SH-SY5Y (cell line): ENCODE results near the gene CROCC2.

Source experiments
- GATA2 ChIP-seq: IDR thresholded peaks from 2 replicates; pipeline ENCODE4 v1.6.1; 2011; ENCODE audit warnings: mild to moderate bottlenecking, low read depth, low read length
- GATA3 ChIP-seq: IDR thresholded peaks from 2 replicates; pipeline ENCODE4 v1.6.1; 2011; ENCODE audit warnings: low read depth, mild to moderate bottlenecking, low read length, moderate library complexity

The CROCC2 gene

DNA sequence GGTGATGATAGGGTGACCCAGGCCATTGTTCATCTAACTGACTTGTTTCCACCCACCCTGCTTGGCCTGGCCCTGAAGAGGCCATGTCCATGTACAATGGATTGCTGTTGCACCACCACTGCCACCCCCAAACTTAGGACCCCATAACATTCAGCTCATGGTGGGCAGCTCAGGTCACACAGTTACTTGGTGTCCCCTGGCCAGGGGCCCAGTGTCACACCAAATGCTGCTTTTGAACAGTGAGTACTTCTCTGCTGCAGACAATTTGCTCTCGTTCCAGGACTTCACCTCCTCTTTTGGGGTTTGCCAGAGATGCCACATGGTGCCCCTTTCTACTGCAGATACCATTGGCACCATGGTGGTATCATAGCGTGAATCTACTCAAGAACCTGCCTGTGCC lies 21.9 kb upstream of the CROCC2 start:
- TF ChIP-seq GATA2 = no peak
- no peak for TF ChIP-seq GATA3

DNA sequence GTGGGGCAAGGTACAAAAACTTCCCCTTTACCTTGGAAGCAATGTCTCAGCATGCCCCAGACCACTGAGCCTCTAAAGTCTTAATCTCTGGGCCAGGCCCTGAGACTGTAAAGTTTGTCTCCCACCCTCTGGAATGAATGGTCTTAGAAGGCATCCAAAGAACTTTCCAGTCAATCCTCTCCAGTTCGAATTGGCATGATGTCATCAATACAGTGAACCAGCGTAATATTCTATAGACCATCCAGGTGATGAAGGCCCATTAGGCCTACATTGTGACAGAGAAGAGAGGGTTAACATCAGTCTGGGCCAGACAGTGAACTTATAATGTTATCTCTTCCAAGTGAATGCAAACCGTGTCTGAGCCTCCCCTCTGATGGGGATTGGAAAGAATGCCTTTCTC lies 21.4 kb upstream of the CROCC2 start:
- no peak for TF ChIP-seq GATA2

DNA sequence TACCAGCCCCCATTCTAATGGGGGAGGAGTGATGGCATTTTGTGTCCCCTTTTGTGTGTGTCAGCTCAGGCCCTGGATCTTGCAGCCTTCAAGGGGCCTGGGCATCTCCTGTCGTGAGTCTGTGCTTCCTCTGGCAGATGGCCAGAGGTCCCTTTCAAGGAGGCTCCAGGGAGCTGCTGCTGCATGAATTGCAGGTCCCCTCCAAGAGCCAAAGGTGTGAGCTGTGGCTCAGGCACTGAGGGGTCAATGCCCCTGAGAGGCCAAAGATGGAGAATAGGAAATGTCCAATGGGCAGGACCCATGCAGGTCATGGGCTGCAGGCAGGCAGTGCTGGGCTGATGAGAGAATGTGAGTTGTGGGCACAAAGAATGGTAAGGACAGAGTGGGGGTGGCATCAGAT lies 20.6 kb upstream of the CROCC2 start:
- TF ChIP-seq GATA3 = no peak
- TF ChIP-seq GATA2 = no peak

GRCh38 chr2:240886023-240886565 lies 20.0 kb upstream of the CROCC2 start:
- TF ChIP-seq GATA3 (no peak), GATA2 (no peak)

- TF ChIP-seq GATA2 = no peak
- no peak for TF ChIP-seq GATA3
These were observed 19.2 kb upstream of the CROCC2 start for GRCh38 chr2:240886678-240887609.

DNA sequence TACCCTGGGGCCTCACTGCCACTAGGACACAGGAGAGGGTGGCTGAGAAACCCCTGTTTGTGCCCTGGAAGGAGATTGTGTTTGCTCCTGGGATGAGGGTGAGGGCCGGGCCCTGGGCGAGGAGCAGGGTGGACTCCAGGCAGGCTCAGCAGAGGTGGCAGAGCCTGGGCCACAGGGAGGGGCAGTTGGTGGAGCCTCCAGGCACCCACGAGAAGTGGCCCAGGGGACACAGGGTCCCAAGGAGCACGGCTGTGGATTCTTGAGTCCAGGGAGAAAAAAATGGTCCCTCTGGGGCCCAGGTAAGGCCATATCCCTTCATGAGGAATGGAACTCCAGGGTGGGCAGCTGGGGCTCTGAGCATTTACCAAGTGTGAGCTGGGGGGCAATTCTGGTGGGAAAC lies 18.5 kb upstream of the CROCC2 start:
- TF ChIP-seq GATA2 (no peak), GATA3 (no peak)

GRCh38 chr2:240888130-240888889 lies 17.8 kb upstream of the CROCC2 start:
- TF ChIP-seq GATA2 (no peak), GATA3 (no peak)

GRCh38 chr2:240888890-240889573 lies 17.1 kb upstream of the CROCC2 start:
- TF ChIP-seq GATA3 (no peak), GATA2 (no peak)

DNA sequence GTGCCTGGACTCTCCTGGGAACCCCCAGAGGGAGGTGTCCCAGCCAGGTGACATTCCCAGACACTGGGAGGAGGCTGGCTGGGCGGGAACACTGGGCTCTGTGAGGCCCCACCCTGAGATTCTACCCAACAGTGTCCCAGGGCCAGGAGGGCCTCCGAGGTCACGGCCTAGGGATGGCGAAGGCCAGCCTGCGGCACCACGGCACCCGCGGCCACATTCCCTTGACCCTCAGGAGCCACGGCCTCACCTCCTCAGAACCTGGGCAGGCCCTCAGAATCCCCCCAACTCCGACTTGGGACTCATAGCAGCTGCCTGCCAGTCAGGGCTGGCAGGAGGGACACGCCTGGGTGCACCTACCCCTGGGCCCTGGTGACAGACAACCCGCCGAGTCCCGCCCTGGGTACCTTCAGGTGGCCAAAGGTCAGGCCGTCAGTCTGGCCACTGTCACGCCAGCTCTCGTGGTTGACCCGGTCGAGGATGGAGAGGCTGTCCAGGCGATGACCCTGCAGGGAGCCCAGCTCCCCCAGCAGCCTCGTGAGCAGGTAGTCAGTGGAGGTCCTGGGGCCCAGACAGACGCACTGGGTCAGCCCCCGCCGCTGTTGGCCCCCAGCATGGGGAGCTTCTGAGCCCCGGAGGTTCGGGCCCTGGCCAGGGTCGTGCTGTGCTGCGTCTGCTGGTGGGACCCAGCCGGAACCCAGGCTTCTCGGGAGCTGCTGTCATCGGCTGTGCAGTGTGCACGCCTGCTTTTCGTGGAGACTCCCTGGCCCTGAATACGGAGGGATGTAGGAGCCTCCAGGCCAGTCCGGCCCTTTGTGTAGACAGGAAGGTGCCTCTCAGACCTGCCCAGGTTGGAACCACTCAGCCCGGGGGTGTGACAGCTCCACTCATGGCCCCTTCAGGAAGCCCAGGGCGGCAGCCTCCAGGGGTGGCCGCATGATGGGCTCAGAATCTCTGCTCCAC lies 16.3 kb upstream of the CROCC2 start:
- TF ChIP-seq GATA3 (no peak), GATA2 (no peak)

DNA sequence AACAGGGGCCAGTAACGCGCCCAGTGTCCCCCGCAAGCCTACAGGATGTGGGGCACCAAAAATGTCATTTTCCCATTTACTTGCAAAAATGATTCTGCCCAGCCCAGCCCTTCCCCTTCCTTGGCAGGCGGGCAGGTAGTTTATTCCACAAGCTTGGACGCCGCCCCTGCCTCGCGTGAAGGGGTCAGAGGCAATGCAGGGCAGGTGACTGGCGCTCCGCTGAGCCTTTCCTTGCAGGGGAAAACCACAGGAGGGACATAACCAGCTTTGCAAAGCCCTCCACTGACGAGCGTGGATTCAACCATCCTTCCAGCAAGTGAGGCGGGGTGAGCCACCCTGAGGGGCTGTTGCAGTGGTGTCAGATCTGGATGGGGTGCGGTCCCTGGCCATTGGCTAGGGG lies 15.4 kb upstream of the CROCC2 start:
- TF ChIP-seq GATA2 = no peak
- TF ChIP-seq GATA3 = no peak

DNA sequence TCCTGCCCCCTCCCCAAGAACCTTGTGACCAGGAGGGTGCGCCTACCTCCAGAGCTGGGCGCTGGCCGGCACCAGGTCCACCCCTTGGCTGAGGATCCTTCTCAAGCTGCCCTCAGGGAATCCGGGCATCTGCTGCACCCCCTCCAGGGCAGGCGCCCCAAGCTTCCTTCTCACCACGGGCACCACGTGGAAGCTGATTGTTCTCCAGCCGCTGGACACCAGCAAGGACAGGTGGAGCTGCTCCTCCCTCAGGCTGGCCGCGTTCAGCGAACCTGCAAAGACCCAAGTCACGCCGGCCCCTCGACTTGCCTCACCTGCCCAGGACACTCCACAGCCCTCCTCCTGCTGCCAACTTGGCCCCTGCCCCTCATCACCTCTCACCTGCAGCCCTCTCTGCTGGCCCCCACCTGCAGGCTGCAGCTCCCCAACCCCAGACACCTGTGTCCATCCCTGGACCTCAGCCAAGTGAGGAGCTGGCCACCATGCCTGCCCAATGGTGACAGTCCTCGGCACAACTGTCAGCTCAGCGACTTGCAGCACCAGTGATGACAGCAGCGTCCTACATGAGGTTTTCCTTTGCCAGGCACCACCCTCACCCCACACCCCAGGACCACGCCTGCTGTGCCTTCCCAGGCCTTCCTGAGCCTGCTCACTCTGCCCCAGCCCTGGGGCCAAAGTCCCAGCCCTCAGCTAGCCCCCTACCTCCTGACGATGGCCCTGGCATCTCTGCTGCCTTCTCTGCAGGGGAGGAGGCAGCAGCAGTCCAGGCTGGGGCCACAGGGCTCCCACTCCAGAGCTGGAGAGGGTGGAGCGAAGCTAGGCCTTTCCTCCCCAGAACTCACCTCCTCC lies 14.4 kb upstream of the CROCC2 start:
- no peak for TF ChIP-seq GATA2
- no peak for TF ChIP-seq GATA3

GRCh38 chr2:240892356-240892755 lies 13.8 kb upstream of the CROCC2 start:
- no peak for TF ChIP-seq GATA2
- no peak for TF ChIP-seq GATA3
